ENCODE data around the gene CLDN19.

The CLDN19 gene

DNA sequence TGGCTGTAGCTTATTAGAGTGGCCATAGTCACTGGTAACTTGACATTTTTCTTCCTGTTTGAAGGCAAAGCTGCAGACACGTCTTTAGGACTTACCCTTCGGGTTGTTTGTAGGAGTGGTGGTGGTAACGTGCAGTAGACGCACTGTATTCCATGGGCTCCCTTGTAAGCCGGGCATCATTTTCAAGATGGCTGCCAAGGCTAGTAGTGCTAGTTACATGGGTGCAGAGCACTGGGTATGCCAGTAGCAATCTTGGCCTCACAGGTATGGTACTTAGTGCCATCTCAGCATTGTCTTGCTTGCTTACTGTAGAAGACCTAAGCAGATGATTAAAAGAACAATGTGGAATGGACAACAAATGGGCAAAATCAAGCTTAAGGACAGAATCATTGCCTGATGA, 55.9 kb downstream of the CLDN19 start:
- TF ChIP-seq, protein P1, sequence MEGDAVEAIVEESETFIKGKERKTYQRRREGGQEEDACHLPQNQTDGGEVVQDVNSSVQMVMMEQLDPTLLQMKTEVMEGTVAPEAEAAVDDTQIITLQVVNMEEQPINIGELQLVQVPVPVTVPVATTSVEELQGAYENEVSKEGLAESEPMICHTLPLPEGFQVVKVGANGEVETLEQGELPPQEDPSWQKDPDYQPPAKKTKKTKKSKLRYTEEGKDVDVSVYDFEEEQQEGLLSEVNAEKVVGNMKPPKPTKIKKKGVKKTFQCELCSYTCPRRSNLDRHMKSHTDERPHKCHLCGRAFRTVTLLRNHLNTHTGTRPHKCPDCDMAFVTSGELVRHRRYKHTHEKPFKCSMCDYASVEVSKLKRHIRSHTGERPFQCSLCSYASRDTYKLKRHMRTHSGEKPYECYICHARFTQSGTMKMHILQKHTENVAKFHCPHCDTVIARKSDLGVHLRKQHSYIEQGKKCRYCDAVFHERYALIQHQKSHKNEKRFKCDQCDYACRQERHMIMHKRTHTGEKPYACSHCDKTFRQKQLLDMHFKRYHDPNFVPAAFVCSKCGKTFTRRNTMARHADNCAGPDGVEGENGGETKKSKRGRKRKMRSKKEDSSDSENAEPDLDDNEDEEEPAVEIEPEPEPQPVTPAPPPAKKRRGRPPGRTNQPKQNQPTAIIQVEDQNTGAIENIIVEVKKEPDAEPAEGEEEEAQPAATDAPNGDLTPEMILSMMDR (conservative IDR thresholded peaks at IDR 0.05), result no peak
- TF ChIP-seq ZFX (IDR thresholded peaks at IDR 0.05), result no peak
- no peak overlapping the region; the same call in 1 of the 2 replicates for H3K27ac ChIP-seq

All from C4-2B (cell line).